Fibroblast of gingiva (primary cell): ENCODE measurements around the gene KCNJ9.

ENCODE experiments used
- DNase-seq: peaks from one replicate; pipeline ENCODE4 v3.0.0-alpha.2; 2011; ENCODE audit warnings: low read depth

Gene KCNJ9

GRCh38 chr1:160127381-160127780, 46.0 kb downstream of the KCNJ9 start:
- DNase-seq: no peak

- DNase-seq: peak; percentile 40
These were observed 46.7 kb downstream of the KCNJ9 start for GRCh38 chr1:160127865-160128523.

GRCh38 chr1:160128636-160129035, 47.3 kb downstream of the KCNJ9 start:
- DNase-seq: no peak

GRCh38 chr1:160129046-160129445, 47.7 kb downstream of the KCNJ9 start:
- DNase-seq: no peak

- no peak for DNase-seq
These were observed 48.2 kb downstream of the KCNJ9 start for GRCh38 chr1:160129558-160129957.

DNA sequence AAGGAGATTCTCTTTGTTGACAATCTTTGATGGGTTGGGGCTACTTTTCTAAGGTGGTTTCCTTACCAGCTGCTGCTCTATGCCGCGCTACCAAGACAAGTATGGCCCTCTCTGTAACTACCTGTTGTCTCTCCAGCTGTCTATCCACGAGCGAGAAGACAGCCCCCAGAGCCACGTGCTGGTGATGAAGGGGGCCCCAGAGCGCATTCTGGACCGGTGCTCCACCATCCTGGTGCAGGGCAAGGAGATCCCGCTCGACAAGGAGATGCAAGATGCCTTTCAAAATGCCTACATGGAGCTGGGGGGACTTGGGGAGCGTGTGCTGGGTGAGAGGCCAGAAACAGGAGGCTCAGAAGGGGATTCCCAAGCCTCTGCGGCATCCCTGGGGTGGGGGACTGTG, 48.6 kb downstream of the KCNJ9 start:
- DNase-seq: no peak

DNA sequence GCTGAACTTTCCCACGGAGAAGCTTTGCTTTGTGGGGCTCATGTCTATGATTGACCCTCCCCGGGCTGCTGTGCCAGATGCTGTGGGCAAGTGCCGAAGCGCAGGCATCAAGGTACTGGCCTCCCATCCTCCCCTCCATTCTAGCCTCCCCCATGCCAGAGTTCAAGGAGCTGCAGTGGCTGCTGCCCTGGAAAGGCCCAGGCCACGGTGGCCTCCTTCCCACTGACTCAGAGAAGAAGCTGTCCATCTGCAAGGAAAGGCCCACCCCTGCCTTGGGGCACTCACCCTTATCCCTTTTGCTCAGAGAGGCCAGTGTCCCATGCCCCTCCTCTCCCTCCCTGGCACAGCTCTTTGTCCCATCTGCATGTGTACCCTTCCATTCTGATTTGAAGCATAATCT, 49.1 kb downstream of the KCNJ9 start:
- DNase-seq: no peak

GRCh38 chr1:160130939-160131338, 49.6 kb downstream of the KCNJ9 start:
- no peak for DNase-seq

DNA sequence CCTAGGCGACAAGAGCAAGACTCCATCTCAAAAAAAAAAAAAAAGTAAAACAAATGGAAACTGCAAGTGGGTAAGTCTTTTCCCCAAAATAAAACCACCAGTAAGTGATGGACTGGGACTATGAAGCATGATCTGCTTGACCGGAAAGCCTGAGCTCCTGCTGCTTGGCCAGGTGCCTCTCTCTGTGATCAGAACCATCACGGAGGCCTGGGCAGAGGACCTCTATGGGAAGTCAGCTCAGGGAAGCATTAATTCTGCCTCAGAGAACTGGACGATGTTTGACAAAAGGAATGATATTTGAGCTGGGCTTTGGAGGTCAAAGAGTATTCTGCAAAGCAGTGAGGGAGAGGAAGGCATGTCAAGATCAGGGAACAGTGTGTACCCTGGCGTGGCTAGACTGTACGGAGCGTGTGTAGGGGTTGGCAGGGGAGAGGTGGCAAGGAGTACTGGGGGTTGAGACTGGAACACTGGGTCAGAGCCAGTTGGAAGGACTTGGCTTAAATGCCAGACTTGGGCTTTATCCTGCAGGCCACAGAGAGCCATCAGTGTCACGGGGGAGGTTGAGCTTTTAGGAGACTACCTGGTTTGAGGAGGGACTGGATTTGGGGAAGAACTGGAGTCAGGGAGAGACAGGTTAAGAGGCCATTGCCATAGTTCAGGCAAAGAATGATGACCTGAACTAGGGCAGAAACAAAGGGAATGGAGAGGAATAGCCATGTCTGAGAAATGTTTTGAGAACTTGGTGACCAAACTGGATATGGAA, 50.6 kb downstream of the KCNJ9 start:
- DNase-seq: peak; percentile 71

- no peak for DNase-seq
These were observed 52.8 kb downstream of the KCNJ9 start for GRCh38 chr1:160133990-160134770.

DNA sequence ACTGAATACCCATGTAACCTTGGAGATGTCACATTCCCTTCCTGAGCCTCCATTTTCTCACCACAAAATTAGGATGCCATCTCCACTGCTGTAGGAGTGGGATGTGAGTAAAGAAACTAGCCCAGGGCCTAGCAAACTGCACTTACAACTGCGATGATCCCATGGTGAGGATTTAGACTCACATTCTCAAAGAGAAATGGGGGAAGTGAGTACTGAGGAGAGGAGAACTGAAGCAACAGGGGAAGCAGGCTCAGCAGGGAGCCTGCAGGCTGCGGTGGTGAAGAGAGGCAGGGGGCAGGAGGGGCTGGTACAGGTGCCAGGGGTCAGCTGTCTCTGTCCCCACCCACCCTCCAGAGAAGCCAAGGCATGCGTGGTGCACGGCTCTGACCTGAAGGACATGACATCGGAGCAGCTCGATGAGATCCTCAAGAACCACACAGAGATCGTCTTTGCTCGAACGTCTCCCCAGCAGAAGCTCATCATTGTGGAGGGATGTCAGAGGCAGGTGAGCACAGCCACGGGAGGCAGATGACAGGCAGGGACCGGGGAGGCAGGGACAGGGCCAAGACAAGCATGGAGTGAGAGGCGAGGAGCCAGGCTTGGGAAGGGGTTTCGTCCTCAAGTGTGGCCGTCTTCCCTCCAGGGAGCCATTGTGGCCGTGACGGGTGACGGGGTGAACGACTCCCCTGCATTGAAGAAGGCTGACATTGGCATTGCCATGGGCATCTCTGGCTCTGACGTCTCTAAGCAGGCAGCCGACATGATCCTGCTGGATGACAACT, 53.6 kb downstream of the KCNJ9 start:
- no peak for DNase-seq

DNA sequence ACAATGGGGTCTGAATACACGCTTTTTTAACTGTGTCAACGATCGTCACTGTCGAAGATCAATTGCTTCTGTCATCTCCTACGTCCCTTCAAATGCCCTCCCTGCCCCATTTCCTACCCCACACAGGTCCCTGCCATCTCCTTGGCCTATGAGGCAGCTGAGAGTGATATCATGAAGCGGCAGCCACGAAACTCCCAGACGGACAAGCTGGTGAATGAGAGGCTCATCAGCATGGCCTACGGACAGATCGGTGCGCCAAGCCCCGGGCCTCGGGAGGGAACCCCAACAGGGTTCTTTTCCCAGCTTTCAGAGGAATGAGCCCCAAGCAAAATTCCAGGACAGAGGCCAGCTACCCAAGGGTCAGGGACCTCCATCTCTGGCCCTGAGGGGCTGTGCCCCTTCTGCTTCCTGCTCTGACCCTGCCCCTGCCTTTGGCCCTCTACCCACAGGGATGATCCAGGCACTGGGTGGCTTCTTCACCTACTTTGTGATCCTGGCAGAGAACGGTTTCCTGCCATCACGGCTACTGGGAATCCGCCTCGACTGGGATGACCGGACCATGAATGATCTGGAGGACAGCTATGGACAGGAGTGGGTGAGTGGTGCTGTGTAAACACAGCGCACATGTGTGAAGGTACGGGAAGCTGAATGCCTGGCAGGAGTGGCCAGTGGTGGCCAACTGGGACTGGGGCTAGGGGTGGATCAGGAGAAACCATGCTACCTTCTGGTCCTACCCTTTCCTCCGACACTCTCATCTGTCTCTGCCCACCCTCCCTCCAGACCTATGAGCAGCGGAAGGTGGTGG, 55.0 kb downstream of the KCNJ9 start:
- DNase-seq: no peak

DNA sequence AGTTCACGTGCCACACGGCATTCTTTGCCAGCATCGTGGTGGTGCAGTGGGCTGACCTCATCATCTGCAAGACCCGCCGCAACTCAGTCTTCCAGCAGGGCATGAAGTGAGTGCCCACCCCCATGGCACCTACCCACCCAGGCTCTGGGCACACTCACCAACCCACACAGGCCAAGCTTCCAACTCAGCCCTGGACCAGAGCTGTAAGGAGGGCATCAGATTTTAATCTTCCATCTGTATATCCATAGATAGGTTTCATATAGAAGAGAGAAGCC, 55.5 kb downstream of the KCNJ9 start:
- DNase-seq: no peak

DNA sequence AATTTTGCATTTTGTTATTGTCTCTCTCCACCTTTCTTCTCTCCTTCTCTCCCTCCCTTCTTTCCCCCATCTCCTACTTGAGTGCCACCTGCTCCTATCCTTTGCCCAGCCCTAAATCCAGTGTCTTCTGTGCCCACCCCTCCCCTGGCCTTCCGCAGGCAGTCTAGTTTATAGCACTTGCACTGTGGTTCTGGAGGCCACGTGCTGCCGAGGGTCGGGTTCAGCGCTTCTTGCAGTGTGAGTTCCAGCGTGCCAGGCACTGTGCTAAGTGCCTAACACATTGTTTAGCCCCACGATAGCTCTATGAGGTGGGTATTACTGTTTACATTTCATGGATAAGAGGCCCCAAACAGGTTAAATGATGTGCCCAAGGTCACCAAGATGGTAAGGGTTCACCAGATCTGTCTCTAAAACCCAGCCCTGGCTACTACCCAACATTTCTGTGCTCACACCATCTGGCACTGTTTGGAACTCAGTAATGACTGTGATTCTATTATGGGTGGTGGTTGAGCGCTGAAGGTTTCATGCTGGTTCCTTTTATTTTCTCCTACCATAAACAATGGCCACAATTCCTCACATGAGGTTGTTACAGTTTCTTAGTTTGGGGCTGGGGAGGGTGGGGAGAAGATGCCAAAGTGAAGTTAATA, 56.0 kb downstream of the KCNJ9 start:
- no peak for DNase-seq

DNA sequence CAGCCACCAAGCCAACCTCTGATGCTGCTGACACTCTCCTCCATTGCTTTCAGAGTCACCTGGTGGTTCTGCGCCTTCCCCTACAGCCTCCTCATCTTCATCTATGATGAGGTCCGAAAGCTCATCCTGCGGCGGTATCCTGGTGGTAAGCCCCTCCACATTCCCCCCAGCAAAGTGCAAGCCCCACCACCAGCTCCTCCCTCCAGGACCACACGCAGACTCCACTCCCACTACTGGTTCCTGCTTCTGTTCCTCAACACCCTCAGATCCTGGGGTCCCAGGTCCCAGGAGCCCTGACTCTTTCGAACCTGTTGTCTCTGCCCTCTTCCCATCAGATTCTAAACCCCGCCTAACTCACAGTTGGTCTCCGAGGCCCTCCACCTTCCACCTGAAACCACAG, 58.5 kb downstream of the KCNJ9 start:
- no peak for DNase-seq
